A673 (cell line): Measurements from ENCODE around the gene ATP6AP1. TPM values are rescaled to one million over a fixed set of nuclear protein-coding genes. Genes with fewer than 3 reads are reported as not detected.

ENCODE experiments used
- BruUV-seq: library from RNA; stranded (reverse); fragments of 400-500 nt; replicated peaks from 2 replicates; lab custom pipeline; 2021; lab: Mats Ljungman, UMichigan
- CTCF ChIA-PET: fragments of 300-600 bp; sonication (Branson Sonifier 250); formaldehyde crosslinking; loops from one replicate; lab custom pipeline; 2022; ENCODE audit warnings: antibody characterized with exemption; lab: Charles Lee
- POLR2A ChIA-PET: fragments of 300-600 bp; sonication (Branson Sonifier 250); formaldehyde crosslinking; loops from one replicate; lab custom pipeline; 2022; ENCODE audit warnings: antibody characterized with exemption; ENCODE audit not compliant: low non-redundant PET; lab: Charles Lee
- DNase-seq: peaks from one replicate; pipeline ENCODE4 v3.0.0-alpha.2; 2015; ENCODE audit warnings: low spot score
- H3K27ac ChIP-seq: fragments of 200-600 bp; sonication (generic); 2 replicates; pipeline ENCODE4 v1.5.1; 2016; ENCODE audit warnings: mixed run types, low read depth, mild to moderate bottlenecking, mixed read lengths, antibody characterized with exemption, low read length; ENCODE audit not compliant: poor library complexity, severe bottlenecking
- H3K27me3 ChIP-seq: fragments of 200-600 bp; sonication (generic); replicated peaks from 2 replicates; pipeline ENCODE4 v1.6.1; 2017; ENCODE audit warnings: mixed run types, low read depth, mild to moderate bottlenecking, mixed read lengths, antibody characterized with exemption, low read length; ENCODE audit not compliant: insufficient read depth, poor library complexity
- H3K36me3 ChIP-seq: fragments of 200-600 bp; sonication (generic); 2 replicates; pipeline ENCODE4 v1.6.1; 2016; ENCODE audit warnings: mixed run types, mild to moderate bottlenecking, mixed read lengths, antibody characterized with exemption, low read length; ENCODE audit not compliant: insufficient read depth, poor library complexity, severe bottlenecking
- H3K4me1 ChIP-seq: fragments of 200-600 bp; sonication (generic); 2 replicates; pipeline ENCODE4 v1.6.1; 2017; ENCODE audit warnings: mixed run types, mild to moderate bottlenecking, mixed read lengths, antibody characterized with exemption, low read length; ENCODE audit not compliant: insufficient read depth, poor library complexity, severe bottlenecking
- H3K4me3 ChIP-seq: fragments of 200-600 bp; sonication (generic); 2 replicates; pipeline ENCODE4 v1.5.1; 2016; ENCODE audit warnings: low read depth, mixed run types, mild to moderate bottlenecking, mixed read lengths, low read length; ENCODE audit not compliant: poor library complexity, severe bottlenecking
- H3K9me3 ChIP-seq: fragments of 200-600 bp; sonication (generic); 2 replicates; pipeline ENCODE4 v1.6.1; 2016; ENCODE audit warnings: mixed run types, low read depth, mild to moderate bottlenecking, mixed read lengths, antibody characterized with exemption, low read length; ENCODE audit not compliant: poor library complexity, severe bottlenecking
- CTCF ChIP-seq: fragments of 300-800, 200-600 bp; sonication (generic); conservative IDR thresholded peaks from 2 replicates; pipeline ENCODE4 v1.5.1; 2017; ENCODE audit warnings: low read depth, mild to moderate bottlenecking, antibody characterized with exemption, low read length, moderate library complexity, mixed read lengths
- EZH2 ChIP-seq: fragments of 200-600 bp; sonication (generic); IDR thresholded peaks from 2 replicates; pipeline ENCODE4 v1.6.1; 2017; ENCODE audit warnings: borderline replicate concordance, low read depth, mild to moderate bottlenecking, mixed read lengths, antibody characterized with exemption, low read length; ENCODE audit not compliant: poor library complexity, severe bottlenecking
- intact Hi-C: fragments of 100-400 bp; cut with micrococcal nuclease; formaldehyde crosslinking; loops from one replicate; pipeline ENCODE4 v1.10.0; 2022; ENCODE audit not compliant: unreplicated experiment
- total RNA-seq: library from RNA; stranded (reverse); gene quantifications from 2 replicates; pipeline ENCODE4 v1.2.3, GENCODE V29; 2021

The ATP6AP1 gene
- total RNA-seq, 1 experiment from 2014 or later = 77.1 TPM

- no TSS peak for BruUV-seq
- Histone ChIP-seq H3K27me3 (no peaks in the 10 kb centered on the region), H3K4me1 (peaks cover 5% of the 10 kb centered on the region), H3K36me3 (peaks cover 11% of the 10 kb centered on the region), H3K27ac (no peak overlapping the region), H3K9me3 (no peaks in the 10 kb centered on the region), H3K4me3 (no peak overlapping the region)
- no peak for DNase-seq
- ChIA-PET CTCF (no interaction called here), POLR2A (no interaction called here)
- TF ChIP-seq CTCF = no peak
- TF ChIP-seq EZH2 = no peak
- intact Hi-C loops = no loop called here
Measured at GRCh38 chrX:154481911-154482601, 53.6 kb downstream of the ATP6AP1 start.

GRCh38 chrX:154482786-154483185, 54.3 kb downstream of the ATP6AP1 start:
- no peaks in the 10 kb centered on the region for H3K9me3 ChIP-seq
- H3K27ac ChIP-seq = no peak overlapping the region
- no peak for DNase-seq
- no peaks in the 10 kb centered on the region for H3K27me3 ChIP-seq
- H3K36me3 ChIP-seq = peaks cover 11% of the 10 kb centered on the region
- intact Hi-C loops = no loop called here
- TF ChIP-seq CTCF (no peak), EZH2 (no peak)
- POLR2A ChIA-PET = no interaction called here
- BruUV-seq = no TSS peak
- H3K4me1 ChIP-seq = peaks cover 5% of the 10 kb centered on the region
- CTCF ChIA-PET = no interaction called here
- H3K4me3 ChIP-seq = no peak overlapping the region

DNA sequence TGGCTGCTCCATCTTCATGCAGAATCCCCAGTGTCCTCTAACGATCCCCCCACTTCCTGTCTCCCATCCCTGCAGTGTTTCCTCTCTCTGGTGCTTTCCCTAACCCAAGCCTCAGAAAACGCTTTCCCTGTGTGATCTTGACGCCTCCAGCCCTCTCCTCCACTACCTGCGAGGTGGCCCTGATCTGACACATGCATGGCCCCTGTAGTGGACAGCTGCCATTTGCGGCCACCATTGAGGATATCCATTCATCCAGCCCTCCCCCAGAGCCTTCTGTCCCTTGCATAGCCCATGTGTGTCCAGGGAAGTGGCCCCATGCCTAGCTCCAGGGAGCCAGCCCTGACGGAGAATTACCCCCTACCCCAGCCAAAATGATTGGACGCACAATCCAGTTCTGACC, 54.8 kb downstream of the ATP6AP1 start:
- no peak overlapping the region for H3K4me3 ChIP-seq
- H3K27me3 ChIP-seq = no peaks in the 10 kb centered on the region
- intact Hi-C loops = no loop called here
- H3K27ac ChIP-seq = no peak overlapping the region
- DNase-seq = no peak
- CTCF ChIA-PET = no interaction called here
- POLR2A ChIA-PET = no interaction called here
- H3K36me3 ChIP-seq = peaks cover 11% of the 10 kb centered on the region
- peaks cover 5% of the 10 kb centered on the region for H3K4me1 ChIP-seq
- no TSS peak for BruUV-seq
- H3K9me3 ChIP-seq = no peaks in the 10 kb centered on the region
- TF ChIP-seq CTCF = no peak
- no peak for TF ChIP-seq EZH2
